CD4-positive, alpha-beta T cell treated with Interleukin-6 for 4 hours (primary cell): ENCODE measurements around the gene SCP2.
"Not testable (repeated sequence)": the region's sequence is repeated elsewhere in the genome, so short reads cannot be mapped to it uniquely, and the experiment has no call there.

ENCODE experiments used
- DNase-seq: peaks from one replicate; pipeline ENCODE4 v3.0.0-alpha.2; 2020; ENCODE audit warnings: mixed read lengths

Gene SCP2

GRCh38 chr1:52976183-52977035, 49.3 kb downstream of the SCP2 start:
- no peak for DNase-seq

DNA sequence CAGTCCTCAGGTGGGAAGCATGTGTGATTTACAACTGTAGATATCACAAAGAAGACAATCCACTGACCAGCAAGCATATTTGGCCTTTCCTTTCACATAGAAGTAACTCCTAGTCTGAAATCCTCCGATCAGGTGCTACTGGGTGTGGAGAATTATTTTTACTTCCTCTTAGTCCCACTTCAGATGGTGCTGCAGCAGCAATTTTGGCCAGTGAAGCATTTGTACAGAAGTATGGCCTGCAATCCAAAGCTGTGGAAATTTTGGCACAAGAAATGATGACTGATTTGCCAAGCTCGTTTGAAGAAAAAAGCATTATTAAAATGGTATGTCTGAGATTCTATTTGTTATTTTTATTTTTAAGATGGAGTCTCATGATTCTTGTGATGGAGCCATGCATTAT, 51.0 kb downstream of the SCP2 start:
- DNase-seq = no peak

DNA sequence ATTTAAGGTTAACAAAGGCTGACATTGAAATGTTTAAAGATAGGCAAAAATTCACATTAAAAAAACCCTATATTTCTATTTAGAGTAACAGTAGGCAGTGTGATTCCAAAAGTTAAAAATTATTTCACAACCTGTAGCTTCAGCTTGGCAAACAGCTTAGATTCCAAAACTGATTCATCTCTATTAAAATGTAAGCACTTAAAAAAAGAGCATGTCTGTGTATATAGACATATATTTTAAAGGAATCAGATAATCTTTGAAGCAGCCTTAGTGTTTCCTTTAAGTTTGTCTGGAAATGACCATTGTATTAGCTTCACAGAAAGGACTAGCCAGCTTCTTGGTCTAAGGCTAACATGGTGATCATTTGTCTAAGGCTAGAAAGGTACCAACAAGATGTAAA, 65.7 kb downstream of the SCP2 start:
- DNase-seq = not testable (repeated sequence)

- no peak for DNase-seq
These were observed 67.6 kb downstream of the SCP2 start for GRCh38 chr1:52994656-52995055.

DNA sequence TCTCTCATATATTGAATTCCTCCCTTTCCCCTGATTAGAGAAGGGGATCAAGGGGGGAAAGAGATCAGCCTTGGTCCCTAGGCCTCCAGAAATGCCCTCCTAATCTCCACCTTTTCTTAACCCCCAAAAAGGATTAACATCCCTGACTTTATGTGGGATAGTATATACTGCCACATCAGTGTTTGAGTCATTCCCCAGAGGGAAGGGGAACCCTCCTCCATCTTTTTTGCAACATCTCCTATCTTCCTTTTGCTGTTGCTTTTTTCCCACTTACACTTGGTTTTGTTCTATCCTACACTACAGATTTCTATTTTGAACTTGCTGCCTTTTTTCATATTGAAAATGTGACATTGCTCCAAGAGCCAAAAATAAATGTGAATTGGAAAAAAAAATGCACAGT, 69.6 kb downstream of the SCP2 start:
- DNase-seq = no peak

GRCh38 chr1:53001128-53001527, 74.1 kb downstream of the SCP2 start:
- DNase-seq = no peak

DNA sequence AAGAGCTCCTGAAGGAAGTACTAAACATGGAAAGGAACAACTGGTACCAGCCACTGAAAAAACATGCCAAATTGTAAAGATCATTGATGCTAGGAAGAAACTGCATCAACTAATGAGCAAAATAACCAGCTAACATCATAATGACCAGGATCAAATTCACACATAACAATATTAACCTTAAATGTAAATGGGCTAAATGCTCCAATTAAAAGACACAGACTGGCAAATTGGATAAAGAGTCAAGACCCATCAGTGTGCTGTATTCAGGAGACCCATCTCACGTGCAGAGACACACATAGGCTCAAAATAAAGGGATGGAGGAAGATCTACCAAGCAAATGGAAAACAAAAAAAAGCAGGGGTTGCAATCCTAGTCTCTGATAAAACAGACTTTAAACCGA, 79.5 kb downstream of the SCP2 start:
- not testable (repeated sequence) for DNase-seq

- not testable (repeated sequence) for DNase-seq
These were observed 83.2 kb downstream of the SCP2 start for GRCh38 chr1:53010247-53010646.

GRCh38 chr1:53011175-53011574, 84.1 kb downstream of the SCP2 start:
- DNase-seq = no peak

- DNase-seq = peak; percentile 79
These were observed 87.9 kb downstream of the SCP2 start for GRCh38 chr1:53014791-53015507.

- DNase-seq = no peak
These were observed 88.4 kb downstream of the SCP2 start for GRCh38 chr1:53015508-53015860.

GRCh38 chr1:53016705-53017104, 89.6 kb downstream of the SCP2 start:
- no peak for DNase-seq

- no peak for DNase-seq
These were observed 93.5 kb downstream of the SCP2 start for GRCh38 chr1:53020588-53020987.

GRCh38 chr1:53022179-53022578, 95.1 kb downstream of the SCP2 start:
- no peak for DNase-seq

GRCh38 chr1:53023546-53023945, 96.5 kb downstream of the SCP2 start:
- no peak for DNase-seq

DNA sequence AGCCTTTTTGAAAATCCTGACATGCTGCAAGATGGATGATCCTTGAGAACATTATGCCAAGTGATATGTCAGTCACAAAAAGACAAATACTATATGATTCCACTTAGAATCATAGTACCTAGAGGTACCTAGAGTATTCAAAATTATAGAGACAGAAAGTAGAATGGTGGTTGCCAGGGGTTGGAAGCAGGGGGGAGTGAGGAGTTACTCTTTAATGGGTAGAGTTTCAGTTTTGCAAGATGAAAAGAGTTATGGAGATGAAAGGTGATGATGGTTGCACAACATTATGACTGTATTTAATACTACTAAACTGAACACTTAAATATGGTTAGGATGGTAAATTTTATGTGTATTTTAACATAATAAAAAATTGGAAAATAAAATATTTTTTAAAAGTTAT, 97.0 kb downstream of the SCP2 start:
- DNase-seq = no peak

GRCh38 chr1:53025034-53025768, 98.1 kb downstream of the SCP2 start:
- DNase-seq = no peak

DNA sequence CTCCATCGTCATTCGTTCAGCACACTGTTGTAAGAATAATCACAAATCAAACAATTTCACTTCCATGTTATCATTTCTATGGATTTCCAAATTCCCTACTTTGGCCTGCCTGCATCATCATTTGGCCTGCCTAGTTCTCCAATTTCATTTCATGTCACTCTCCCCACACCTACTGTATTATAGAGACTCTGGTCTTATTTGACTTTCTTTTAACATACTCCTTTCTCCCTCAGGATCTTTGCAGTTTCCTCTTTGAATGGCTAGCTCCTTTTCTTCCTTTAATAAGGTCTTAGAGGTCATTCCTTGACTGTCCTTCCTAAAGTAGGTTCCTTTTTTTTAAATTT, 98.7 kb downstream of the SCP2 start:
- no peak for DNase-seq

- DNase-seq = no peak
These were observed 99.2 kb downstream of the SCP2 start for GRCh38 chr1:53026254-53026653.

GRCh38 chr1:53031732-53032131, 104.7 kb downstream of the SCP2 start:
- DNase-seq = no peak

DNA sequence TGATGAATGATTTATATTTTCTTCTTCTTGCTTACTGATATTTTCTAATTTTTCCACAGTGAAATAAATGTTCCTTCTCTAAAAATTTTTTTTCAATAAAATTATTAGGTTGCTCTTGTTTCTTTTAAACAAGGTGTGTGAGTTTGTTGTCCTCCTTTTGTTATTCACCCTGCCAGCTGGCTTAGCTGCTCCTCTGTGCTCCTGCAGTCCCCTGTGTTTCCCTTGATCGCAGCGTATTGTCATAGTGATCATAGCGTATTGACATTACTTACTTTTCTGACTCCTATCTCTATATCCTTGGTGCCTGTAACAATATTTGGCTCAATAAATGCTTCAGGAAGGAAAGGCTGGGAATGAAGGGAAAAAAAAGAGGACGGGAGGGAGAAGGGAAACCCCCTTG, 110.1 kb downstream of the SCP2 start:
- DNase-seq = no peak

GRCh38 chr1:53038566-53038965, 111.5 kb downstream of the SCP2 start:
- DNase-seq = no peak

- DNase-seq = no peak
These were observed 116.2 kb downstream of the SCP2 start for GRCh38 chr1:53043271-53043670.

GRCh38 chr1:53044926-53045325, 117.8 kb downstream of the SCP2 start:
- DNase-seq = no peak
